DOHH2 (cell line): Measurements from ENCODE around the gene SCLY.

ENCODE experiments used
- CTCF ChIP-seq: fragments of 200-600 bp; sonication (generic); IDR thresholded peaks from one replicate; pipeline ENCODE4 v1.5.1; 2014; ENCODE audit warnings: antibody characterized with exemption, mild to moderate bottlenecking, low read depth, low read length; ENCODE audit not compliant: poor library complexity, severe bottlenecking
- EZH2phosphoT487 ChIP-seq: fragments of 200-600 bp; sonication (generic); IDR thresholded peaks from 2 replicates; pipeline ENCODE4 v1.6.1; 2017; ENCODE audit warnings: borderline replicate concordance, mild to moderate bottlenecking, antibody characterized with exemption, low read length, moderate library complexity, mixed read lengths

DNA sequence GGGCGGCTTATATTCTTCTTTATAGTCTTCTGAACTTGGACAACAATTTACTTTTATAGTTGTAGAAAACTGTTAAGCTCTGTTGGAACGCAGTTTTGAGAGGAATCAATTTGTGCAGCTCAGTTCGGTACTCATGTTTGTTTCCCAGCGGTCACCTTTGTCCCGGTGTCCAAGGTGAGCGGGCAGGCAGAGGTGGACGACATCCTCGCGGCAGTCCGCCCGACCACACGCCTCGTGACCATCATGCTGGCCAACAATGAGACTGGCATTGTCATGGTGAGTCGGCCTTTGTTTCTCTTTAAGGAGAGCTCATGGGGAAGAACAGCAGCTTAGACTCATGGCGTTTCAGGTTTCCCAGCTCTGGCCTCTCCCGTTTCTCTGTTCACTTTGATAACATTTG, 20.8 kb downstream of the SCLY start:
- no peak for TF ChIP-seq CTCF
- TF ChIP-seq EZH2phosphoT487 = no peak
